ENCODE measurements around the gene MXRA7.

DNA sequence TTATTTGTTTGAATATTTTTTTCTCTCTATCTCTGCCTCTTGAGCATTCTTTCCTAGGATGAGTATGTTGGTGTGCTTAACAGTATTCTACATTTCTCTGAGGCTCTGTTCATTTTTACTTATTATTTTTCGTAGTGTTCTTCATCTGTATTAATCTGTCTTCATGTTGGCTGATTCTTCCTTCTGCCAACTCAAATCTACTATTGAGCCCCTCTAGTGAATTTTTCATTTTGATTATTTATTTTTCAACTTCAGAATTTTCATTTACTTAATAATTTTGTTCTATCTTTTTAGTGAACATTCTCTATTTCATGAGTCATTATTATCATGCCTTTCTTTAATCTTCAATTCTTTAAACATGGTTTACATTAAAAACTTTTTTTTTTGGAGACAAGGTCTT is 64.1 kb downstream of the MXRA7 start:
- TF ChIP-seq RAD21 (IDR thresholded peaks at IDR 0.05; ENCODE audit: low read depth) (no peak), EP300 (IDR thresholded peaks at IDR 0.05; ENCODE audit: borderline replicate concordance) (no peak), FOXM1 (IDR thresholded peaks at IDR 0.05; ENCODE audit: borderline replicate concordance, low read depth) (no peak), TAF1 (IDR thresholded peaks at IDR 0.05; ENCODE audit: low read depth) (no peak), NFIC (IDR thresholded peaks at IDR 0.05) (no peak), ZBTB7A (IDR thresholded peaks at IDR 0.05; ENCODE audit: low read depth) (no peak)
- TF ChIP-seq, protein P1, sequence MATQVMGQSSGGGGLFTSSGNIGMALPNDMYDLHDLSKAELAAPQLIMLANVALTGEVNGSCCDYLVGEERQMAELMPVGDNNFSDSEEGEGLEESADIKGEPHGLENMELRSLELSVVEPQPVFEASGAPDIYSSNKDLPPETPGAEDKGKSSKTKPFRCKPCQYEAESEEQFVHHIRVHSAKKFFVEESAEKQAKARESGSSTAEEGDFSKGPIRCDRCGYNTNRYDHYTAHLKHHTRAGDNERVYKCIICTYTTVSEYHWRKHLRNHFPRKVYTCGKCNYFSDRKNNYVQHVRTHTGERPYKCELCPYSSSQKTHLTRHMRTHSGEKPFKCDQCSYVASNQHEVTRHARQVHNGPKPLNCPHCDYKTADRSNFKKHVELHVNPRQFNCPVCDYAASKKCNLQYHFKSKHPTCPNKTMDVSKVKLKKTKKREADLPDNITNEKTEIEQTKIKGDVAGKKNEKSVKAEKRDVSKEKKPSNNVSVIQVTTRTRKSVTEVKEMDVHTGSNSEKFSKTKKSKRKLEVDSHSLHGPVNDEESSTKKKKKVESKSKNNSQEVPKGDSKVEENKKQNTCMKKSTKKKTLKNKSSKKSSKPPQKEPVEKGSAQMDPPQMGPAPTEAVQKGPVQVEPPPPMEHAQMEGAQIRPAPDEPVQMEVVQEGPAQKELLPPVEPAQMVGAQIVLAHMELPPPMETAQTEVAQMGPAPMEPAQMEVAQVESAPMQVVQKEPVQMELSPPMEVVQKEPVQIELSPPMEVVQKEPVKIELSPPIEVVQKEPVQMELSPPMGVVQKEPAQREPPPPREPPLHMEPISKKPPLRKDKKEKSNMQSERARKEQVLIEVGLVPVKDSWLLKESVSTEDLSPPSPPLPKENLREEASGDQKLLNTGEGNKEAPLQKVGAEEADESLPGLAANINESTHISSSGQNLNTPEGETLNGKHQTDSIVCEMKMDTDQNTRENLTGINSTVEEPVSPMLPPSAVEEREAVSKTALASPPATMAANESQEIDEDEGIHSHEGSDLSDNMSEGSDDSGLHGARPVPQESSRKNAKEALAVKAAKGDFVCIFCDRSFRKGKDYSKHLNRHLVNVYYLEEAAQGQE (IDR thresholded peaks at IDR 0.05; ENCODE audit: low read depth), result no peak
- TF ChIP-seq, protein P2, sequence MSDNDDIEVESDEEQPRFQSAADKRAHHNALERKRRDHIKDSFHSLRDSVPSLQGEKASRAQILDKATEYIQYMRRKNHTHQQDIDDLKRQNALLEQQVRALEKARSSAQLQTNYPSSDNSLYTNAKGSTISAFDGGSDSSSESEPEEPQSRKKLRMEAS (IDR thresholded peaks at IDR 0.05), result no peak

Data from Ishikawa (cell line).